ENCODE data around the gene SH3TC2. TPM values are rescaled to one million over a fixed set of nuclear protein-coding genes. Genes with fewer than 3 reads are reported as not detected.

Gene SH3TC2
- total and polyA plus RNA-seq, 2 donors (not counting 1 experiment from before 2014, with no cell fraction given), result not detected

DNA sequence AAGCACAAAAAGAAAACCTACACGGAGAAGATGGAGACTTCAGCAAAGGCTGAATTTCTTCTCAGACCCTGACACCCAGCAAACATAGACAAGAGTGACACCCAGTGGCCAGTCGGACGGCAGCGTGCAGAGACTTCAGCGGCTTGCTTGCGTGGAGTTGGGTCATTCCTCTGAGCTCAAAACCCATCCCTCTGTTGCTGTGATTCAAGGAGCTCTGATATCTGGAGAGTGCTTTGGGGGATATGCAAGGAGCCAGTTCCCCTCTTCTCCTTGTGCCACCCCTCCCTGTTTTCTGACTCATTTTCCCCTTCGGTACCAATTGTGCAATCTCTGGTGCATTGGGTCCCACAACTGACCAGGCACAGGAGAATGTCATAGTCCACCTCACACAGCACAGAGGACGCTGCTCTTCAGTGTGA, 27.5 kb downstream of the SH3TC2 start:
- H3K36me3 ChIP-seq (replicated peaks in 1 of 2; ENCODE audit: control extremely low read depth in 1 of 2, control insufficient read depth in 1 of 2, extremely low read depth in 1 of 2, insufficient read depth in 2 of 2, low read length in 1 of 2), result no peaks in the 10 kb centered on the region
- ATAC-seq (ENCODE audit: low read depth) (peak; percentile 54), DNase-seq (peak; percentile 69)
- intact Hi-C loops (cut with micrococcal nuclease), result loop anchor here (1.0 to 5.0 kb wide), 4 partner anchors 78 to 1178 kb away; no protein-coding TSS in a partner anchor
- H3K27me3 Mint-ChIP-seq, result peaks cover 18% of the 10 kb centered on the region
- no peak overlapping the region for H3K27ac ChIP-seq (ENCODE audit: low read length in 2 of 2)
- POLR2A ChIA-PET, result no interaction called here
- peak overlapping the region; percentile 2 for H2AFZ ChIP-seq (ENCODE audit: insufficient read depth, low read depth, low read length, poor library complexity, severe bottlenecking)
- H3K4me1 ChIP-seq (ENCODE audit: control insufficient read depth in 2 of 2, insufficient read depth in 2 of 2, low read length in 2 of 2), result no peaks in the 10 kb centered on the region
- H3K4me3 Mint-ChIP-seq, result no peak overlapping the region
- H3K9ac ChIP-seq (ENCODE audit: low read length), result no peak overlapping the region
- no peaks in the 10 kb centered on the region for H3K9me3 ChIP-seq (ENCODE audit: control extremely low read depth in 1 of 3, control insufficient read depth in 2 of 3, insufficient read depth in 1 of 3, low read length in 2 of 3)
- no peak overlapping the region for H3K27ac Mint-ChIP-seq
- WGBS (ENCODE audit: insufficient coverage), result 5% methylated on average over 4 of the region's 8 CpGs
- H3K4me1 Mint-ChIP-seq, result no peaks in the 10 kb centered on the region
- no peaks in the 10 kb centered on the region for H4K20me1 ChIP-seq (ENCODE audit: control insufficient read depth, insufficient read depth, low read length, poor library complexity, severe bottlenecking)
- H3K4me3 ChIP-seq (ENCODE audit: control extremely low read depth in 1 of 5, extremely low read depth in 1 of 5, insufficient read depth in 1 of 5, low read depth in 2 of 5, low read length in 4 of 5), result no peak overlapping the region
- no peaks in the 10 kb centered on the region for H3K27me3 ChIP-seq (replicated peaks in 1 of 4; ENCODE audit: control extremely low read depth in 1 of 4, control insufficient read depth in 3 of 4, insufficient read depth in 4 of 4, low read length in 3 of 4)
- TF ChIP-seq CTCF (IDR thresholded peaks at IDR 0.05) (peak; percentile 83), EZH2 (IDR thresholded peaks at IDR 0.05; ENCODE audit: borderline replicate concordance, insufficient read depth, low read depth, low read length, poor library complexity, severe bottlenecking) (no peak)
- no peaks in the 10 kb centered on the region for H3K79me2 ChIP-seq (ENCODE audit: control insufficient read depth, insufficient read depth, low read length)
- H3K4me2 ChIP-seq (replicated peaks; ENCODE audit: low read depth, low read length, poor library complexity, severe bottlenecking), result no peak overlapping the region
- CTCF ChIA-PET, result interaction anchor here (0.5 to 15.6 kb wide), 33 partner anchors 9 to 861 kb away, joined by 3 to 373 read pairs (median 4); no protein-coding TSS in a partner anchor
- no peaks in the 10 kb centered on the region for H3K9me3 Mint-ChIP-seq (ENCODE audit: insufficient read depth)

- Histone ChIP-seq H3K9ac (ENCODE audit: low read length) (no peak overlapping the region), H3K27ac (ENCODE audit: low read length in 2 of 2) (no peak overlapping the region), H3K4me2 (replicated peaks; ENCODE audit: low read depth, low read length, poor library complexity, severe bottlenecking) (no peak overlapping the region), H3K36me3 (replicated peaks in 1 of 2; ENCODE audit: control extremely low read depth in 1 of 2, control insufficient read depth in 1 of 2, extremely low read depth in 1 of 2, insufficient read depth in 2 of 2, low read length in 1 of 2) (no peaks in the 10 kb centered on the region), H3K27me3 (replicated peaks in 1 of 4; ENCODE audit: control extremely low read depth in 1 of 4, control insufficient read depth in 3 of 4, insufficient read depth in 4 of 4, low read length in 3 of 4) (no peaks in the 10 kb centered on the region), H2AFZ (ENCODE audit: insufficient read depth, low read depth, low read length, poor library complexity, severe bottlenecking) (no peak overlapping the region), H3K4me3 (ENCODE audit: control extremely low read depth in 1 of 5, extremely low read depth in 1 of 5, insufficient read depth in 1 of 5, low read depth in 2 of 5, low read length in 4 of 5) (no peak overlapping the region), H3K4me1 (ENCODE audit: control insufficient read depth in 2 of 2, insufficient read depth in 2 of 2, low read length in 2 of 2) (no peaks in the 10 kb centered on the region), H3K79me2 (ENCODE audit: control insufficient read depth, insufficient read depth, low read length) (no peaks in the 10 kb centered on the region), H3K9me3 (ENCODE audit: control extremely low read depth in 1 of 3, control insufficient read depth in 2 of 3, insufficient read depth in 1 of 3, low read length in 2 of 3) (no peaks in the 10 kb centered on the region), H4K20me1 (ENCODE audit: control insufficient read depth, insufficient read depth, low read length, poor library complexity, severe bottlenecking) (no peaks in the 10 kb centered on the region)
- Mint-ChIP-seq H3K27me3 (no peaks in the 10 kb centered on the region), H3K4me1 (no peaks in the 10 kb centered on the region), H3K4me3 (no peak overlapping the region), H3K9me3 (ENCODE audit: insufficient read depth) (no peaks in the 10 kb centered on the region), H3K27ac (no peak overlapping the region)
- WGBS (ENCODE audit: insufficient coverage), result 100% methylated on average over 2 of the region's 3 CpGs
- ChIA-PET POLR2A (no interaction called here), CTCF (interaction anchor here (1.2 to 15.6 kb wide), 3 partner anchors 73 to 294 kb away, joined by 3 to 373 read pairs (median 35); no protein-coding TSS in a partner anchor)
- no peak for DNase-seq
- no peak for TF ChIP-seq CTCF (IDR thresholded peaks at IDR 0.05)
- no peak for TF ChIP-seq EZH2 (IDR thresholded peaks at IDR 0.05; ENCODE audit: borderline replicate concordance, insufficient read depth, low read depth, low read length, poor library complexity, severe bottlenecking)
- no peak for ATAC-seq (ENCODE audit: low read depth)
- intact Hi-C loops (cut with micrococcal nuclease), result no loop called here
Measured at GRCh38 chr5:149030838-149031397, 31.9 kb downstream of the SH3TC2 start.

Data from B cell (primary cell).